SK-N-SH (cell line): Measurements from ENCODE around the gene BCL6B. TPM values are rescaled to one million over a fixed set of nuclear protein-coding genes. Genes with fewer than 3 reads are reported as not detected.

Experiments used
- CTCF ChIA-PET: fragments of 300-600, 350-600 bp; formaldehyde crosslinking; extraction: SDS; loops from one replicate; lab custom pipeline; 2021; lab: Yijun Ruan, JAX
- POLR2A ChIA-PET: fragments of 350-600 bp; sonication (Branson Sonifier 250); formaldehyde crosslinking; extraction: SDS; loops from one replicate; lab custom pipeline; 2020; ENCODE audit warnings: antibody characterized with exemption, inconsistent platforms; lab: Yijun Ruan, JAX
- DNase-seq: peaks from one replicate; pipeline ENCODE4 v3.0.0; 2012
- H2AFZ ChIP-seq: fragments of 200-600 bp; sonication (generic); 2 replicates; pipeline ENCODE4 v1.8.1; 2016; ENCODE audit warnings: antibody characterized with exemption, mild to moderate bottlenecking, low read depth
- H3F3A ChIP-seq: fragments of 200-600 bp; sonication (generic); replicated peaks from 2 replicates; pipeline ENCODE3; 2016; ENCODE audit warnings: antibody characterized with exemption, mild to moderate bottlenecking; ENCODE audit not compliant: insufficient read depth
- H3K27ac ChIP-seq, 2 experiments: fragments of 200-500 bp in 1 of 2; fragments of 200-600 bp in 1 of 2; sonication (Bioruptor generic) in 1 of 2; sonication (generic), shearing (Covaris generic) in 1 of 2; 2 replicates each; pipeline versions ENCODE4 v1.5.1 to v1.6.1; 2014 to 2016; ENCODE audit warnings: low read depth in 2 of 2, inconsistent platforms in 1 of 2, low read length in 1 of 2, mild to moderate bottlenecking in 1 of 2, mixed read lengths in 1 of 2
- H3K27me3 ChIP-seq: fragments of 200-600 bp; sonication (generic), shearing (Covaris generic); 2 replicates; pipeline ENCODE4 v1.6.1; 2016; ENCODE audit warnings: mixed run types; ENCODE audit not compliant: insufficient read depth
- H3K36me3 ChIP-seq, 2 experiments: fragments of 200-500 bp in 1 of 2; fragments of 200-600 bp in 1 of 2; sonication (Bioruptor generic) in 1 of 2; sonication (generic) in 1 of 2; replicated peaks in 1 of 2; 2 replicates each; pipeline versions ENCODE3 to v1.5.1; 2014 to 2016; ENCODE audit warnings: low read length in 1 of 2, mild to moderate bottlenecking in 1 of 2; ENCODE audit not compliant: insufficient read depth in 2 of 2, control insufficient read depth in 1 of 2
- H3K4me1 ChIP-seq, 2 experiments: fragments of 200-500 bp in 1 of 2; fragments of 200-600 bp in 1 of 2; sonication (Bioruptor generic) in 1 of 2; sonication (generic), shearing (Covaris generic) in 1 of 2; 2 replicates each; pipeline versions ENCODE4 v1.5.1 to v1.6.1; 2014 to 2016; ENCODE audit warnings: low read depth in 1 of 2, low read length in 1 of 2, mixed run types in 1 of 2; ENCODE audit not compliant: insufficient read depth in 2 of 2, control insufficient read depth in 1 of 2
- H3K4me2 ChIP-seq: fragments of 200-600 bp; sonication (generic), shearing (Covaris generic); 2 replicates; pipeline ENCODE4 v1.6.1; 2017; ENCODE audit warnings: mixed run types
- H3K4me3 ChIP-seq, 2 experiments: fragments of 200-500 bp in 1 of 2; fragments of 200-600 bp in 1 of 2; sonication (Bioruptor generic) in 1 of 2; sonication (generic), shearing (Covaris generic) in 1 of 2; 2 replicates each; pipeline versions ENCODE4 v1.5.1 to v1.8.1; 2014 to 2016; ENCODE audit warnings: low read depth in 2 of 2, inconsistent platforms in 1 of 2, low read length in 1 of 2, mild to moderate bottlenecking in 1 of 2, mixed read lengths in 1 of 2, moderate library complexity in 1 of 2
- H3K79me2 ChIP-seq: fragments of 200-600 bp; sonication (generic); 2 replicates; pipeline ENCODE4 v1.8.1; 2017; ENCODE audit warnings: mild to moderate bottlenecking; ENCODE audit not compliant: insufficient read depth
- H3K9ac ChIP-seq: fragments of 200-600 bp; sonication (generic); 2 replicates; pipeline ENCODE4 v1.6.1; 2017; ENCODE audit warnings: mixed run types
- H3K9me2 ChIP-seq: fragments of 200-600 bp; sonication (generic); 2 replicates; pipeline ENCODE4 v1.6.1; 2017; ENCODE audit warnings: mixed run types
- H3K9me3 ChIP-seq: fragments of 200-600 bp; sonication (generic); 2 replicates; pipeline ENCODE4 v1.6.1; 2017; ENCODE audit warnings: mixed run types, mild to moderate bottlenecking, moderate library complexity
- H4K20me1 ChIP-seq: fragments of 200-600 bp; sonication (generic); 2 replicates; pipeline ENCODE4 v1.6.1; 2017; ENCODE audit warnings: mild to moderate bottlenecking, mixed run types; ENCODE audit not compliant: insufficient read depth
- ELF1 ChIP-seq: IDR thresholded peaks from 2 replicates; pipeline ENCODE4 v1.4.0; 2012
- EP300 ChIP-seq, 2 experiments: IDR thresholded peaks; 2 replicates each; pipeline versions ENCODE4 v1.4.0 to v1.6.1; 2012; ENCODE audit warnings: borderline replicate concordance in 1 of 2, low read depth in 1 of 2, low read length in 1 of 2
- FOXJ3 ChIP-seq: sonication (generic); formaldehyde crosslinking; IDR thresholded peaks from 2 replicates; pipeline ENCODE4 v1.5.1; 2020; ENCODE audit warnings: mild to moderate bottlenecking, missing genetic modification reagents
- FOXM1 ChIP-seq: IDR thresholded peaks from 2 replicates; pipeline ENCODE4 v1.4.0; 2012; ENCODE audit warnings: low read depth, mild to moderate bottlenecking
- MEF2A ChIP-seq: IDR thresholded peaks from 2 replicates; pipeline ENCODE4 v1.4.0; 2012; ENCODE audit warnings: low read depth, borderline replicate concordance
- MXI1 ChIP-seq: IDR thresholded peaks from 2 replicates; pipeline ENCODE4 v1.6.1; 2012; ENCODE audit warnings: mild to moderate bottlenecking, low read depth, low read length, improper control_type of control experiment
- NFIC ChIP-seq: IDR thresholded peaks from 2 replicates; pipeline ENCODE4 v1.4.0; 2012; ENCODE audit warnings: borderline replicate concordance
- POLR2AphosphoS5 ChIP-seq: IDR thresholded peaks from 2 replicates; pipeline ENCODE4 v1.6.1; 2012; ENCODE audit warnings: low read depth, low read length
- RAD21 ChIP-seq: IDR thresholded peaks from 2 replicates; pipeline ENCODE4 v1.6.1; 2012; ENCODE audit warnings: mild to moderate bottlenecking, low read length
- RXRA ChIP-seq: IDR thresholded peaks from 2 replicates; pipeline ENCODE4 v1.4.0; 2012; ENCODE audit warnings: low read depth, mild to moderate bottlenecking, borderline replicate concordance
- SIN3A ChIP-seq: IDR thresholded peaks from 2 replicates; pipeline ENCODE4 v1.6.1; 2012; ENCODE audit warnings: low read depth, mild to moderate bottlenecking, low read length, moderate library complexity, borderline replicate concordance
- SMC3 ChIP-seq: IDR thresholded peaks from 2 replicates; pipeline ENCODE4 v1.6.1; 2012; ENCODE audit warnings: low read depth, low read length, improper control_type of control experiment
- YY1 ChIP-seq: IDR thresholded peaks from 2 replicates; pipeline ENCODE4 v1.4.0; 2012; ENCODE audit warnings: low read depth, mild to moderate bottlenecking
- WGBS: methylation state at CpG from one replicate; pipeline ENCODE4 v1.1.6; 2017; ENCODE audit warnings: low lambda C conversion rate; 5-methylcytosine and 5-hydroxymethylcytosine counted together
- polyA plus RNA-seq, 3 experiments: library from polyadenylated mRNA; depleted of rRNA; stranded (reverse); fragments of >200 nt; gene quantifications; 2 replicates each; pipeline ENCODE4 v1.2.3, GENCODE V29; 2012
- TF ChIP-seq, protein P1 (sequence below): fragments of 200-600 bp; sonication (generic); IDR thresholded peaks from 2 replicates; pipeline ENCODE4 v1.6.1; 2017; ENCODE audit warnings: antibody characterized with exemption, mild to moderate bottlenecking, moderate library complexity
- TF ChIP-seq, protein P2 (sequence below): IDR thresholded peaks from 2 replicates; pipeline ENCODE4; 2012
- TF ChIP-seq, protein P3 (sequence below): IDR thresholded peaks from 2 replicates; pipeline ENCODE4 v1.4.0; 2012; ENCODE audit warnings: low read depth, borderline replicate concordance
- TF ChIP-seq, protein P4 (sequence below): IDR thresholded peaks from 2 replicates; pipeline ENCODE4 v1.6.1; 2012; ENCODE audit warnings: mild to moderate bottlenecking, low read depth, low read length, moderate library complexity
- TF ChIP-seq, protein P5 (sequence below): IDR thresholded peaks from 2 replicates; pipeline ENCODE4 v1.4.0; 2012; ENCODE audit warnings: low read depth, borderline replicate concordance
- TF ChIP-seq, protein P6 (sequence below): IDR thresholded peaks from 2 replicates; pipeline ENCODE4 v1.4.0; 2012; ENCODE audit warnings: low read depth
- TF ChIP-seq, protein P7 (sequence below): fragments of 150-350 bp; IDR thresholded peaks from 2 replicates; pipeline ENCODE4 v1.6.1; 2017; ENCODE audit warnings: antibody characterized with exemption, low read length, low read depth, borderline replicate concordance

The BCL6B gene
- polyA plus RNA-seq, 1 of the 3 experiments (the other 2 are of a cell fraction): 0.02 TPM

DNA sequence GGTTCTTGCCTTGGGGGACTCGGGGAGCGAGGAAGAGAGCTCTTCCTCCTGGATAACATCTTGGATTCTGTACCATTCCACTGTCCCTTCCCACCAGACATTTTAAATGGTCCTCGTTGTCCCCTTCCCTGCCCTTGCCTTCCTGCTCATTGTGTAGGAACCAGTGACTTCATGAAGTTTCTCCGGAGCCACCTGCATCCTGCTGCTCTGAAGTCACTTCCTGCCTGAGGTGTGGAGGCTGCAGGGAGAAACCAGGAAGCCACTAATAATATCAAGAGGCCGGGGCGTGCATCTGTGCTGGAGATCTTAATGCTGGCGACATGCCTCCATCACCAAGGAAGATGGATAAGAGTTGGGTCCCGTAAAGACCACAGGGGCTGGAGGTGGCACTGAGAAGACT is 6.8 kb downstream of the BCL6B start:
- Histone ChIP-seq H3K36me3 (no peaks in the 10 kb centered on the region), H3K4me3 (no peak overlapping the region), H3K4me1 (no peaks in the 10 kb centered on the region), H3K79me2 (no peaks in the 10 kb centered on the region), H3K9me3 (no peaks in the 10 kb centered on the region), H3K9ac (no peak overlapping the region), H3K4me2 (no peak overlapping the region), H3K27me3 (no peaks in the 10 kb centered on the region), H3F3A (peaks cover 4% of the 10 kb centered on the region), H3K27ac (no peak overlapping the region), H4K20me1 (no peaks in the 10 kb centered on the region), H2AFZ (no peak overlapping the region), H3K9me2 (no peaks in the 10 kb centered on the region)
- TF ChIP-seq NFIC (no peak), SMC3 (no peak), RAD21 (no peak), FOXJ3 (CRISPR knock-in tag) (no peak), MXI1 (no peak), MEF2A (no peak), RXRA (no peak), ELF1 (no peak), YY1 (no peak), POLR2AphosphoS5 (no peak), FOXM1 (no peak), EP300 (IDR thresholded peaks at IDR 0.05; ENCODE audit: borderline replicate concordance in 1 of 2, low read depth in 1 of 2, low read length in 1 of 2) (no peak), SIN3A (no peak)
- TF ChIP-seq, protein P1, sequence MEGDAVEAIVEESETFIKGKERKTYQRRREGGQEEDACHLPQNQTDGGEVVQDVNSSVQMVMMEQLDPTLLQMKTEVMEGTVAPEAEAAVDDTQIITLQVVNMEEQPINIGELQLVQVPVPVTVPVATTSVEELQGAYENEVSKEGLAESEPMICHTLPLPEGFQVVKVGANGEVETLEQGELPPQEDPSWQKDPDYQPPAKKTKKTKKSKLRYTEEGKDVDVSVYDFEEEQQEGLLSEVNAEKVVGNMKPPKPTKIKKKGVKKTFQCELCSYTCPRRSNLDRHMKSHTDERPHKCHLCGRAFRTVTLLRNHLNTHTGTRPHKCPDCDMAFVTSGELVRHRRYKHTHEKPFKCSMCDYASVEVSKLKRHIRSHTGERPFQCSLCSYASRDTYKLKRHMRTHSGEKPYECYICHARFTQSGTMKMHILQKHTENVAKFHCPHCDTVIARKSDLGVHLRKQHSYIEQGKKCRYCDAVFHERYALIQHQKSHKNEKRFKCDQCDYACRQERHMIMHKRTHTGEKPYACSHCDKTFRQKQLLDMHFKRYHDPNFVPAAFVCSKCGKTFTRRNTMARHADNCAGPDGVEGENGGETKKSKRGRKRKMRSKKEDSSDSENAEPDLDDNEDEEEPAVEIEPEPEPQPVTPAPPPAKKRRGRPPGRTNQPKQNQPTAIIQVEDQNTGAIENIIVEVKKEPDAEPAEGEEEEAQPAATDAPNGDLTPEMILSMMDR: no peak
- TF ChIP-seq, protein P2, sequence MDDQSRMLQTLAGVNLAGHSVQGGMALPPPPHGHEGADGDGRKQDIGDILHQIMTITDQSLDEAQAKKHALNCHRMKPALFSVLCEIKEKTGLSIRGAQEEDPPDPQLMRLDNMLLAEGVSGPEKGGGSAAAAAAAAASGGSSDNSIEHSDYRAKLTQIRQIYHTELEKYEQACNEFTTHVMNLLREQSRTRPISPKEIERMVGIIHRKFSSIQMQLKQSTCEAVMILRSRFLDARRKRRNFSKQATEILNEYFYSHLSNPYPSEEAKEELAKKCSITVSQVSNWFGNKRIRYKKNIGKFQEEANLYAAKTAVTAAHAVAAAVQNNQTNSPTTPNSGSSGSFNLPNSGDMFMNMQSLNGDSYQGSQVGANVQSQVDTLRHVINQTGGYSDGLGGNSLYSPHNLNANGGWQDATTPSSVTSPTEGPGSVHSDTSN: no peak
- TF ChIP-seq, protein P3, sequence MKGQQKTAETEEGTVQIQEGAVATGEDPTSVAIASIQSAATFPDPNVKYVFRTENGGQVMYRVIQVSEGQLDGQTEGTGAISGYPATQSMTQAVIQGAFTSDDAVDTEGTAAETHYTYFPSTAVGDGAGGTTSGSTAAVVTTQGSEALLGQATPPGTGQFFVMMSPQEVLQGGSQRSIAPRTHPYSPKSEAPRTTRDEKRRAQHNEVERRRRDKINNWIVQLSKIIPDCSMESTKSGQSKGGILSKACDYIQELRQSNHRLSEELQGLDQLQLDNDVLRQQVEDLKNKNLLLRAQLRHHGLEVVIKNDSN: no peak
- TF ChIP-seq, protein P4, sequence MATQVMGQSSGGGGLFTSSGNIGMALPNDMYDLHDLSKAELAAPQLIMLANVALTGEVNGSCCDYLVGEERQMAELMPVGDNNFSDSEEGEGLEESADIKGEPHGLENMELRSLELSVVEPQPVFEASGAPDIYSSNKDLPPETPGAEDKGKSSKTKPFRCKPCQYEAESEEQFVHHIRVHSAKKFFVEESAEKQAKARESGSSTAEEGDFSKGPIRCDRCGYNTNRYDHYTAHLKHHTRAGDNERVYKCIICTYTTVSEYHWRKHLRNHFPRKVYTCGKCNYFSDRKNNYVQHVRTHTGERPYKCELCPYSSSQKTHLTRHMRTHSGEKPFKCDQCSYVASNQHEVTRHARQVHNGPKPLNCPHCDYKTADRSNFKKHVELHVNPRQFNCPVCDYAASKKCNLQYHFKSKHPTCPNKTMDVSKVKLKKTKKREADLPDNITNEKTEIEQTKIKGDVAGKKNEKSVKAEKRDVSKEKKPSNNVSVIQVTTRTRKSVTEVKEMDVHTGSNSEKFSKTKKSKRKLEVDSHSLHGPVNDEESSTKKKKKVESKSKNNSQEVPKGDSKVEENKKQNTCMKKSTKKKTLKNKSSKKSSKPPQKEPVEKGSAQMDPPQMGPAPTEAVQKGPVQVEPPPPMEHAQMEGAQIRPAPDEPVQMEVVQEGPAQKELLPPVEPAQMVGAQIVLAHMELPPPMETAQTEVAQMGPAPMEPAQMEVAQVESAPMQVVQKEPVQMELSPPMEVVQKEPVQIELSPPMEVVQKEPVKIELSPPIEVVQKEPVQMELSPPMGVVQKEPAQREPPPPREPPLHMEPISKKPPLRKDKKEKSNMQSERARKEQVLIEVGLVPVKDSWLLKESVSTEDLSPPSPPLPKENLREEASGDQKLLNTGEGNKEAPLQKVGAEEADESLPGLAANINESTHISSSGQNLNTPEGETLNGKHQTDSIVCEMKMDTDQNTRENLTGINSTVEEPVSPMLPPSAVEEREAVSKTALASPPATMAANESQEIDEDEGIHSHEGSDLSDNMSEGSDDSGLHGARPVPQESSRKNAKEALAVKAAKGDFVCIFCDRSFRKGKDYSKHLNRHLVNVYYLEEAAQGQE: no peak
- TF ChIP-seq, protein P5, sequence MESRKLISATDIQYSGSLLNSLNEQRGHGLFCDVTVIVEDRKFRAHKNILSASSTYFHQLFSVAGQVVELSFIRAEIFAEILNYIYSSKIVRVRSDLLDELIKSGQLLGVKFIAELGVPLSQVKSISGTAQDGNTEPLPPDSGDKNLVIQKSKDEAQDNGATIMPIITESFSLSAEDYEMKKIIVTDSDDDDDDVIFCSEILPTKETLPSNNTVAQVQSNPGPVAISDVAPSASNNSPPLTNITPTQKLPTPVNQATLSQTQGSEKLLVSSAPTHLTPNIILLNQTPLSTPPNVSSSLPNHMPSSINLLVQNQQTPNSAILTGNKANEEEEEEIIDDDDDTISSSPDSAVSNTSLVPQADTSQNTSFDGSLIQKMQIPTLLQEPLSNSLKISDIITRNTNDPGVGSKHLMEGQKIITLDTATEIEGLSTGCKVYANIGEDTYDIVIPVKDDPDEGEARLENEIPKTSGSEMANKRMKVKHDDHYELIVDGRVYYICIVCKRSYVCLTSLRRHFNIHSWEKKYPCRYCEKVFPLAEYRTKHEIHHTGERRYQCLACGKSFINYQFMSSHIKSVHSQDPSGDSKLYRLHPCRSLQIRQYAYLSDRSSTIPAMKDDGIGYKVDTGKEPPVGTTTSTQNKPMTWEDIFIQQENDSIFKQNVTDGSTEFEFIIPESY: no peak
- TF ChIP-seq, protein P6, sequence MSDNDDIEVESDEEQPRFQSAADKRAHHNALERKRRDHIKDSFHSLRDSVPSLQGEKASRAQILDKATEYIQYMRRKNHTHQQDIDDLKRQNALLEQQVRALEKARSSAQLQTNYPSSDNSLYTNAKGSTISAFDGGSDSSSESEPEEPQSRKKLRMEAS: no peak
- TF ChIP-seq, protein P7, sequence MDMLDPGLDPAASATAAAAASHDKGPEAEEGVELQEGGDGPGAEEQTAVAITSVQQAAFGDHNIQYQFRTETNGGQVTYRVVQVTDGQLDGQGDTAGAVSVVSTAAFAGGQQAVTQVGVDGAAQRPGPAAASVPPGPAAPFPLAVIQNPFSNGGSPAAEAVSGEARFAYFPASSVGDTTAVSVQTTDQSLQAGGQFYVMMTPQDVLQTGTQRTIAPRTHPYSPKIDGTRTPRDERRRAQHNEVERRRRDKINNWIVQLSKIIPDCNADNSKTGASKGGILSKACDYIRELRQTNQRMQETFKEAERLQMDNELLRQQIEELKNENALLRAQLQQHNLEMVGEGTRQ: no peak
- ChIA-PET CTCF (interaction anchor here (2.2 kb wide), 1 partner anchor 8 kb away, joined by 9 read pairs; no protein-coding TSS in a partner anchor), POLR2A (no interaction called here)
- DNase-seq: no peak
- WGBS: 86% methylated on average over 8 of the region's 8 CpGs
